Activated naive CD4-positive, alpha-beta T cell treated with anti-CD3 and anti-CD28 coated beads, Interleukin-2, amount 50 U/mL, for 16 hours (primary cell): ENCODE data around the gene ATP11A.

ENCODE experiments used
- DNase-seq: peaks from one replicate; pipeline ENCODE4 v3.0.0-alpha.2; 2020

ATP11A gene

DNA sequence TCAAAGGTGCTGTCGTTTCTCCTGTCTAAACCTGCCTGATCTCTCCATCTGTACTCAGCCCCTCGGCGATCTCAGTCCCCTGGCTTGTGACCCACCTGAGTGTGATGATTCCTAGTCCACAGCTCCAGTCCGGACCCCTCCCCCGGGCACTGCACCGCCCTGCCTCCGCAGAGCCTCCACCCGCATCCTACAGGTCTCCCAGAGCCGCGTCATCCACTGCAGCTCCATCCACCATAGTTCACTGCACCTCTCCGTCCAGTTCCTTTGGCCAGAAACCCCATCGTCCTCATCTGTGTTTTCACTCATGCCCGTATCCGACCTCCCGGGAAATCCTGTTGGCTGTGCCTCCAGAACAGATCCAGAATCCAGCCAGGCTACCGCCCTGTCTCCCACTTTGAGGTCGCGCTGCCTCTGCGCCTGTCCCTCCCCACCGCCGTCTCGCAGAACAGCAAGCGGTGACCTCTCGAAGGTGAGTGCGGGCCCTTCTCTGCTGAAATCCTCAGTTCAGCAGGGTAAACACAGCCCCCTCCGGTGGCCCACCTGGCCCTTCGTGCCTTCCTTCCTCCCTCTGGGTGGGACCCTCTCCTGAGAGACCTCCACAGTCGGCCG is 227.3 kb downstream of the ATP11A start:
- no peak for DNase-seq

DNA sequence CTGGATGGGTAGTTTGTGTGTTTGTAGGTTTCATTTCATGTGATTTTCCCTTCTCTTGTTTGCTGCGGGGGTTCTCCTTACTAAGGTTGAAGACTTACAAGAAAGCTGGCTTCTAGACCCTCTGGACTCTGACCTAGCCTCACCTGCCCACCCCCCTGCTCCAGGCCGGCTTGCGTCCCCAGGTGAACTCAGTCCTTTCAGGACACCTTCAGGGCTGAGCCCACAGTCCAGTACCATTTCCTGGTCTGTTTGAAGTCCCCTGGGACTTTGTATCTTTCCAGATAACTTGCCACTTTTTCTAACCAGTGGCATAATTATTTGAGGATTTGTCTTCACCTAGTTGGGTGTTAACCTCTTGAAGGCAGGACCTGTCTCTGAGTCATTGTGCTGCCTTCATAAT is 227.9 kb downstream of the ATP11A start:
- DNase-seq, result no peak

DNA sequence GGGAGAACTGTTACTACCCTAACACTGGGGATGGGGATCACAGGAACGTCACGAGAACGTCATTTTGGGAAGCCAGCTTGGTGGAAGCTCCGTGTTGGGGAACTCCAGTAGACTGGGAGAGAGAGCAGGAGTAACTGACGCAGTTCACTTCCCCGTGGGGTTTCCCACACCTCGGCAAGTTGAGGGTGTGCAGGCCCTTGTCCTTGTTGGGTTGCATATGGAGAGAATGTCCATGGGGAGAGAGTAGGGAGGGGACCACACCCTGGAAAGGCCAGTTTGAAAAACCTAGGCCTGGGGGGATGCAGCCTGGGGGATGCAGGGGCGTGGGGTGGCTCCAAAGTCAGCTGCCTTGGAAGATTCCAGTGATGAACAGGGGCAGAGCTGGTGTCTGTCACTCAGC is 228.4 kb downstream of the ATP11A start:
- DNase-seq, result no peak

DNA sequence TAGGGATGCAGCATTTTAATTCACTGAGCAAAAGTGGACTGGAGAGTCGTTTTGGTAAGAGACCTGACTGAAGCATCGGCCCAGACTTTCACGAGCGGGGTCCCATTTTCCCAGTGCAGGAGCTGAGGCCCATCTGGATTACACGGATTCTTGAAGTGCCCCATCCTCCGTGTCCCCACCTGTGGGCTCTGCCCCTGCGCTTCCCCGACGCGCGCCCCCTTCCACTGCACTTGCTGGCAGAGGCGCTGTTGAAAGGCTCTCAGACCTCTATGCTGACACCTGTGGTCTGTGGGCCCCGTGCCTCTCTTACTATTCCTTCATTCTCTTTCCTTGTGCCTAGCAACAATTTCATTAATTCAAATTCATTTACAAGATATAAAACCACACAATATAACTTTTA is 228.9 kb downstream of the ATP11A start:
- DNase-seq, result no peak

DNA sequence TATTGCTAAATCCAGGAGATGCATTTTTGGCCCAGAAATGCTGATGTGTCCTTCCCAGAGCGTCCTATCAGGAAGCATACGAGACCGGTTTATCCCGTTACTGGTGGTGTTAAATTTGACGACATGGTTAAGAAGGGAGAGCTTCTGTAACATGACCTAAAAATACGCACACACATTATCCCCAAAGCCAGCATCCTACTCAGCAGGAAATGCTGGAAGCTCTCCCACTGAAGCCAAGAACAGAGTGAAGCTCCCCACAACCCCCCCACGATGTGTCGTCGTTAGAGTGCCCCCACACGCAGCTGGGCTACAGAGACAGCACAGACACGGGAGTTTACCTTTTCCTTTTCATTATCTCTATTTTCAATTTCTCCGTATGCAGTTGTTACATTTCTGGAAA is 234.1 kb downstream of the ATP11A start:
- no peak for DNase-seq

DNA sequence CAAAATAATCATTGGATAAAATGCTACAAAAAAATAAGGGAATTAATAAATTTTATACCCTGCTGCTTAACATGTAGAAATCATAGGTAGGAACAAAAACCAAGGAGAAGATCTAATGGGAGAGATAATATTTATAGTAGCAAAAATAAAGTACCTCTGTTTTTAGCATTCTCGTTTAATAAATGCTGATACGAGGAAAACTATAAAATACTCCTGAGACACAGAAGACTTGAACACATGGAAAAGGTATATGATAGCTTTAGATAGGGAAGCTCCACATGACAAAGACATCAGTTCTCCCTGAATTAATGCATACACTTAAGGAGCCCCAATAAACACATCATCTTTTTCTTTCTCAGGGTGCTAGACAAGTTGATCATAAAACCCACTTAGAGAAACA is 234.5 kb downstream of the ATP11A start:
- DNase-seq, result no peak

DNA sequence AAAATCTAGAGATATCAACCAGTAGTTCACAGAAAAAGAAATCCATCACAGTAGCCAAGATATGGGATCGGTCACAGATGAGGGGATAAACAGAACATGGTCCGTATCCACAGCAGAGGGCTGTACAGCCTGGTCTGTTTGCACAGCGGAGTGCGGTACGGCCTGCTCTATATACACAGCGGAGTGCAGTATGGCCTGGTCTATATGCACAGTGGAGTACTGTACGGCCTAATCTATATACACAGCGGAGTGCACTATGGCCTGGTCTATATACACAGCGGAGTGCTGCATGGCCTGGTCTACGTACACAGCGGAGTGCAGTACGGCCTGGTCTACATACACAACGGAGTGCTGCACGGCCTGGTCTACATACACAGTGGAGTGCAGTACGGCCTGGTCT is 236.2 kb downstream of the ATP11A start:
- no peak for DNase-seq

DNA sequence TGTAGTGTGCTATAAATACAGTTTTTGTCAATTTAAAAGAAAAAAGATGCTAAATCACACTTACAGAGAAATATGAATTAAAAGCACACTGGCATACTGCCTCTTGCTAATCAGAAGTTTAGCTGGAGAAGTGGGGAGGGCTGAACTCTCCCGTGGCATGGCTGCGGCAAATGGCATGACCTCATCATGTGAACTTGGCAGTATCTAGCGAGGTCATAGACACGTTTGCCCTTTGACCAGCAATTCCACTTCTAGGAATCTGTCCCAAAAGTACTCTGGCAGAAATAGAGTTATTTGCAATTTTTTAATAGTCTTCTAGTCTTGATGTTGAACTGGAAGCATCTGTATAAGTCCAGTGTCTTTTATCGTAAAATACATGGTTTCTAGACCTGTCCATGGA is 237.2 kb downstream of the ATP11A start:
- DNase-seq, result no peak

DNA sequence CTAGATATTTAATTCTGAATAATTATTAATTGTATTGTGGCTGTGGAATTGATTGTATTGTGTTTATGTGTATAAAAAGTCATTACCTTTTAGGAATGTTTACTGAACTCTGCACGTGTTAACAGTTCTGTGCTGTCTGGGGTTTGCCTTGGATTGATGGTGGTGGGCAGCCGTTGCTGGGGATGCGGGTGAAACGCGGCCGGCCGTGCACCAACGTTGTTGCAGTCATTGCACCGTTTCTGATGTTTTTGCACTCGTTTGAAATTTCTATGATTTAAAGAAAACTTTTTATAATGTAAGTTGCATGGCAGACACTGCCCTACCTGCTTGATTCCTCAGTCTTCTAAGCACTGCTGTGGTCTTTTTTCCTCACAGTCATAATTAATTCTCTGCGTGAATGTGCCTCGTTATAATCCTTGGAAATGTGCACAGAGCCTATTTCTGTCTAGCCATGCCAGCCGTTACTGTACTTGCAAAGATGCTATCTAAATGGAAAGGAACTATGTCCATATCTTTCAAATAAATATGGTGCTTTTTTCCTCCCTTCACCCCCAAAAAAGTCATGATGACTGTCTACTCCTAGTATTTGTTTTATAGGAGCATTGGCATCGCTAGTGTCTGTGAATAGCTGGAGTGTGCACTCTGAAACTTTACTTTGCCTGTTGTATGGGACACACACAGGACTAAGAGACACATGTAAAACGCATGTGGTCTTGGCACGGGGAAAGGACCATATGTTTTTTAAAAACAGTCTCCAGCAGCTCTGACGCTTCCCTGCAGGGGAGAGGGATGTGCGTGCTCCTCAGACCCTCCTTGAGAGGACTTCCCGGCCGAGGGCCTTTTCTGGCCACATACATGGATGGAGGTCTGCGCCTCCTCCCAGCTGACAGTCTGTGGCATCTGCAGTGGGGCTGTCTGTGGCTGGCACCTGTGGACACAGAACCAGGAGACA is 238.5 kb downstream of the ATP11A start:
- no peak for DNase-seq

DNA sequence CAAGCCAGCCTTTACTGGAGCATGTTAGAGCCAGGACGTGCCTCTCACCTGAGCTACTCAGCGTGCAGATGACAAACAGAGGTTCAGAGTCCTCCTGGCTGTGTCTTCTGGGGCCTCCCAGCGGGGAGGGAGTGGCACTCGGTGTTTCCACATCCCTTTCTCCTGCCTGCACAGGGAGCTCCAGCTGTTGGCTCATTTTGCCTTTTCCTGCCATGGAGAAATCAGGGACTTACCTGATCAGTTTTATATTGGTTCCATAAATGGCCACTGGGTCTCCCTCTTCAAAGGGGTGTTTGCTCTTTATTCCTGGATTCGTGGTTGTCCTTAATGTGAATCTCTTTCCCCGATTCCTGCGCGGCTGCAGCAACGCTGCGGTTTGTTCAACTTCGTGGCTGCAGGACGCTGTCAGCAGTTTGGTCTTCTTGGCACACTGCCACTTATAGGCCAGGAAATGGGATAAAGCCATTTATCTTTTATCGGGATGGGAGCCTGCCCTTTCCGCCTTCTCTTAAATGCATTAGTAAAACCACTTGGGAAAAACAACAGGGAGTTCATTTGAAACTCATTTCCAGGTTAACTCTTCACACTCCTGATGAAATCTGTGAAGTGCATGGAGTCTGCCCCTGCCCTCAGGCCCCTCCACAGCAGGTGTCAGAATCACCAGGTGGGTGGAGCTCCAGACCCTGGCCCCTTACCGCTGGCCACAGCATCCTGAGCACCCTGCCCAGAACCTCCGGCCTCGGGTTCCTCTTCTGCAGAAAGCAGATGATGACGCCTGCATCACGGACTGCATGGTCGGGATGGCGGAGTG is 239.3 kb downstream of the ATP11A start:
- no peak for DNase-seq

DNA sequence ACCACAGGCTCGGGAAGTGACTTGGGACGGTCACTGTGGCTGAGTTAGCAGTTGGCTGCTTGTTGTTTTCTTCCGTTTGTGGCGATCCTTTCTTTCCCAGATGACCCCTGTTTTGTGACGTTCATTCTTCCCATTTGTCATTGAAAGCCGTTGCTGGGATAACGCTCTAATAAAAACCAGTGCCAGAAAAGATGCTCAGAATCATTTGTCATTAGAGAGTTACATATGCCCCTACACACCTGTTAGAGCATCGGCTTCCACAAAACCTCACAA is 239.9 kb downstream of the ATP11A start:
- no peak for DNase-seq

DNA sequence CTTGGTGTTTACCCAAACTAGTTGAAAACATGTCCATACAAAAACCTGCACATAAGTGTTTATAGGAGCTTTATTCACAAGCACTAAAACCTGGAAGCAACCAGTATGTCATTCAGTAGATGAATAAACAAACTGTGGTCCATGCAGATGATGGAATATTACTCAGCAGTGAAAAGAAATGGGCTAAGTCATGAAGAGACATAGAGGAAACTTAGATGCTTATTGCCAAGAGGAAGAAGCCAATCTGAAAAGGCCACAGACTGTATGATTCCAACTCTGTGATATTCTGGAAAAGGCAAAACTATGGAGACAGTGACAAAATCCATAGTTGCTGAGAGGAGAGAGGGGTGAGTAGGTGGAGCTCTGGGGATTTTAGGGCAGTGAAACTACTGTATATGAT is 240.4 kb downstream of the ATP11A start:
- DNase-seq, result no peak

DNA sequence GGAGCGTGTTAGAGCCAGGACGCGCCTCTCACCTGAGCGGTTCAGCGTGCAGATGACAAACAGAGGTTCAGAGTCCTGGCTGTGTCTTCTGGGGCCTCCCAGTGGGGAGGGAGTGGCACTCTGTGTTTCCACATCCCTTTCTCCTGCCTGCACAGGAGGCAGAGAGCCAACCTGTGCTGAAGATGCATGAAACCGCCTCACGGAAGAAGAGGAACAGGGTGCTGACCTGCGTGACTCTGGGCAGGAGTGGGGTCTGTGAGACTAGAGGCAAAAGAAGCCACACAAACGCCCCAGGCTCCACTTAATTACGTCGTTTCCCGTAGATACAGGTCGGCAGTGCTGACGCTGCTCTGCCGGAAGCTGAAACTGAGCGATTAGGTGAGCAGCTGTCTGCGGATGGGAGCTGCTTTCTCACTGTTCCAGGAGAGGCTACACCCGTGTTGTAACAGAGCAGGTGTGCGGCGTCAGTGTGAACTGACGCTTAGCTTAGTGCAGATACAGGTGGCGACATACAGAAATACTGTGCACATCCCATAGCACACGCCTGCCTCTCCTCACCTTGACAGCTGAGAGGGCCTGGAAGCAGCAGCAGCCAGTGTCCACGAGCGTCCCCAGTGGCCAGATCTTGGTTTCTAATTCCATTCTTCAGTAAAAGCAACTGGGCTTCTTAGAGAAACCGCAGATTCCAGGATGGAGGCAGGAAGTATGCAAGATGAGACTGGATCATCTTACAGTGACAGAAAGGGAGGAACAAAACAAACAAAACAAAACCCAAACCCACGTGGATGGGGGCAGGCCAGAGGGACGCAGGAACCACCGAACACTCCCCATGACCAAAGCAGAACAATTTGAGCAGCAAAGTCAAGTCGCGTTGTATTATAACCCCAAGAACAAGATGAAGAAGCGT is 241.4 kb downstream of the ATP11A start:
- DNase-seq, result no peak

DNA sequence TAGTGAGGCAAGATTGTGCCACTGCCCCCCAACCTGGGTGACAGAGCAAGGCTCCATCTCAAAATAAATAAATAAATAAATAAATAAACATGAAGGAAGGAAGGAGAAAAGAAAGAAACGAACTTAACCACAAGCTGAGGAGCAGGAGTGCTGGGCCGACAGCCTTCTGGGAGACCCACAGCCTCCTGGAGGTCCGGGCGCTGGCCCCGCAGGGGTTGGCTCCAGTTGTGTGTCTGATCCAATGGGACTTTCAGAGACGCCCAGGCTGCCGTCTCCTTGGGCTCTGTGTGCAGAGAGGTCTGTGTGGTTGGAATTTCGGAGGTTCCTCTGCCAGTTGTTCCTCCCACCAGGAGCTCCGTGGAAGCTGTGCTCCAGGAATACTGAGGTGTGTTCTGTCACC is 243.1 kb downstream of the ATP11A start:
- DNase-seq, result no peak

DNA sequence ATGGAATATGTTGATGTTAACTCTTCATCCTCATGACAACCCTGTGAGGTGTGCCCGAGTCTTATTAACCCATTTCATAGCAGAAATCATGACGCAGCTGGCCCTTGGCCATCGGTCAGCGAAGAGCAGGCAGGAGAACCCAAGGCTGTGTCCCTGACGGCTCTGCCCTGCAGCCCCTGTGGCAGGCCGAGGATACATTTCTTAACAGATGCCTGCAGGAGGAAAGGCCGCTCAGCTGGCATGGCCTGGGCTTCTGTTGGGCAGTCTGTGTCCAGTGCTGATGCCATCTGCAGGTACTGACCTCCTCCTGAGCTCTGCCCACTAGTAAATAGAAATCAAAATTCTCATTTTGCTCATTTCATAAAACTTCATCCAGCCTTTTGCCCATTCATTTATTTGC is 243.8 kb downstream of the ATP11A start:
- no peak for DNase-seq

DNA sequence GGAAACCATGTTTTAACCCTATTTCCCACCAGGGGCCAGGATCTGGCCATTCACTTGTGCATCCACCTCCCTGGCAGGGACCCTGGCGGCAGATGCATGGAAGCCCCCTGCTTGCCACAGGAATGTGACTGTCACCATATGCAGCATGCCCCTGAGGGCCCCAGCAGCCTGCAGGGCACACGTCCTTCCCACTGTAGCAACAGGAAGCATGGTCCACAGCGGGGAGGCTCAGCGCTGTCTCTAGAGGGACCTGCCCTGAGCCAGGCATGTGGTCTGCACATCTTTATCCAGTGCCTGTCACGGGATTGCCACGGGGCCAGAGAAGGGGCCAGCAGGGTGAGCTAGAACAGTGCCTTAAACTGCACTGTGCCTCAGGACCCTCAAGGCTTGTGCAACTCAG is 244.2 kb downstream of the ATP11A start:
- no peak for DNase-seq
